WTC11 (cell line): ENCODE measurements around the gene RPS6KC1.

Experiments
- CTCF ChIP-seq: fragments of 200-600 bp; IDR thresholded peaks from 2 replicates; pipeline ENCODE4 v1.8.0; 2022; ENCODE audit warnings: antibody characterized with exemption
- MXD4 ChIP-seq: fragments of 250-450 bp; sonication (Bioruptor Pico); IDR thresholded peaks from 2 replicates; pipeline ENCODE4 v1.8.0; 2021; ENCODE audit warnings: mild to moderate bottlenecking, moderate library complexity, borderline replicate concordance
- PRRX2 ChIP-seq: fragments of 250-450 bp; sonication (Bioruptor Pico); IDR thresholded peaks from 2 replicates; pipeline ENCODE4 v1.8.0; 2021; ENCODE audit warnings: mild to moderate bottlenecking
- RELA ChIP-seq: sonication (generic); formaldehyde crosslinking; IDR thresholded peaks from 2 replicates; pipeline ENCODE4 v1.8.1; 2022; ENCODE audit warnings: missing genetic modification reagents, mild to moderate bottlenecking, borderline replicate concordance
- ZNF263 ChIP-seq: sonication (generic); formaldehyde crosslinking; IDR thresholded peaks from 2 replicates; pipeline ENCODE4 v1.8.1; 2022; ENCODE audit warnings: low read depth, mild to moderate bottlenecking, moderate library complexity, missing genetic modification reagents
- ZNF416 ChIP-seq: fragments of 250-450 bp; sonication (Bioruptor Pico); IDR thresholded peaks from 2 replicates; pipeline ENCODE4 v1.9.0; 2021; ENCODE audit warnings: mild to moderate bottlenecking, inconsistent platforms

GRCh38 chr1:213051881-213052202 is 801 bp downstream of the RPS6KC1 start:
- TF ChIP-seq ZNF263 (CRISPR knock-in tag) = no peak
- TF ChIP-seq RELA = no peak
- TF ChIP-seq CTCF = no peak
- TF ChIP-seq ZNF416 (CRISPR knock-in tag) = no peak
- no peak for TF ChIP-seq PRRX2 (CRISPR knock-in tag)
- no peak for TF ChIP-seq MXD4 (CRISPR knock-in tag)
